Stimulated activated naive CD8-positive, alpha-beta T cell treated with anti-CD3 and anti-CD28 coated beads, Interleukin-15, Interleukin-2, amounts not matched to agents 100 ng/mL and 50 ng/mL, for 24 hours (primary cell): ENCODE measurements around the gene GFRA1.
"Not testable (repeated sequence)": the region's sequence is repeated elsewhere in the genome, so short reads cannot be mapped to it uniquely, and the experiment has no call there.

Experiments used
- H3K27ac Mint-ChIP-seq: one replicate; pipeline ENCODE4 v1.8.0; 2021; ENCODE audit warnings: mild to moderate bottlenecking, mixed read lengths
- H3K27me3 Mint-ChIP-seq: one replicate; pipeline ENCODE4 v1.8.0; 2021; ENCODE audit warnings: mixed read lengths
- H3K36me3 Mint-ChIP-seq: one replicate; pipeline ENCODE4 v1.8.0; 2021; ENCODE audit warnings: low read depth, mixed read lengths
- H3K4me1 Mint-ChIP-seq: one replicate; pipeline ENCODE4 v1.8.0; 2021; ENCODE audit warnings: low read depth, mixed read lengths
- H3K4me3 Mint-ChIP-seq: one replicate; pipeline ENCODE4 v1.8.0; 2021; ENCODE audit warnings: mild to moderate bottlenecking, mixed read lengths
- H3K9me3 Mint-ChIP-seq: one replicate; pipeline ENCODE4 v1.8.0; 2021; ENCODE audit warnings: mixed read lengths

GFRA1 gene

GRCh38 chr10:116171505-116171904 lies 101.5 kb downstream of the GFRA1 start:
- Mint-ChIP-seq H3K4me1 (no peaks in the 10 kb centered on the region), H3K36me3 (no peaks in the 10 kb centered on the region), H3K27me3 (no peaks in the 10 kb centered on the region), H3K9me3 (peaks cover under 1% of the 10 kb centered on the region), H3K4me3 (no peak overlapping the region), H3K27ac (no peak overlapping the region)

GRCh38 chr10:116170815-116171250 lies 102.2 kb downstream of the GFRA1 start:
- H3K36me3 Mint-ChIP-seq, result no peaks in the 10 kb centered on the region
- H3K27ac Mint-ChIP-seq, result no peak overlapping the region
- no peak overlapping the region for H3K4me3 Mint-ChIP-seq
- no peaks in the 10 kb centered on the region for H3K27me3 Mint-ChIP-seq
- no peaks in the 10 kb centered on the region for H3K4me1 Mint-ChIP-seq
- H3K9me3 Mint-ChIP-seq, result peaks cover 4% of the 10 kb centered on the region

- Mint-ChIP-seq H3K36me3 (no peaks in the 10 kb centered on the region), H3K27ac (no peak overlapping the region), H3K27me3 (no peaks in the 10 kb centered on the region), H3K4me1 (no peaks in the 10 kb centered on the region), H3K4me3 (no peak overlapping the region), H3K9me3 (peaks cover 4% of the 10 kb centered on the region)
Measured at GRCh38 chr10:116169782-116170445, 103.1 kb downstream of the GFRA1 start.

DNA sequence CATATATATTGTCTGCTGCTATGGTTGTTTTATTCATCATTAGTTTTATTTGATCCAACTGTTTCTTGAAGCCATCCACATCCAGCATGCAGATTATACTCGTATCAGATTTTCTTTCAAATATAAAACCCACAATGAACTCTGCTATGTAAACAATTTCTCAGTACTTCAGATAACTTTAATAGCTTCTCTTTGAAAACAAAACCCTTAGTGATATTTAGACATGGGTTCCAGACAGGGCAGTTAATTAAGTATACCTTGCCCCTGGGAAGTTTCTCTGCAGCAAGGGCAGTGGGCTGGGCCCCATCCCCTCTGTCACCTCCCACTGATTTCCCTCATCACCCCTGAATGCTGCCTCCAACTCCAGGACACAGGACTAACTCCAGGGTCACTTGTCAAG lies 104.3 kb downstream of the GFRA1 start:
- Mint-ChIP-seq H3K9me3 (peaks cover 5% of the 10 kb centered on the region), H3K27me3 (no peaks in the 10 kb centered on the region), H3K27ac (no peak overlapping the region), H3K4me1 (no peaks in the 10 kb centered on the region), H3K4me3 (no peak overlapping the region), H3K36me3 (no peaks in the 10 kb centered on the region)

GRCh38 chr10:116168329-116168728 lies 104.7 kb downstream of the GFRA1 start:
- Mint-ChIP-seq H3K36me3 (no peaks in the 10 kb centered on the region), H3K27ac (no peak overlapping the region), H3K27me3 (no peaks in the 10 kb centered on the region), H3K9me3 (peaks cover 8% of the 10 kb centered on the region), H3K4me1 (no peaks in the 10 kb centered on the region), H3K4me3 (no peak overlapping the region)

GRCh38 chr10:116165941-116166340 lies 107.1 kb downstream of the GFRA1 start:
- not testable (repeated sequence) for H3K27me3 Mint-ChIP-seq, H3K27ac Mint-ChIP-seq, H3K4me3 Mint-ChIP-seq, H3K36me3 Mint-ChIP-seq, H3K9me3 Mint-ChIP-seq, H3K4me1 Mint-ChIP-seq

GRCh38 chr10:116164291-116164690 lies 108.7 kb downstream of the GFRA1 start:
- H3K27ac Mint-ChIP-seq, result no peak overlapping the region
- no peak overlapping the region for H3K4me3 Mint-ChIP-seq
- no peaks in the 10 kb centered on the region for H3K36me3 Mint-ChIP-seq
- H3K4me1 Mint-ChIP-seq, result no peaks in the 10 kb centered on the region
- H3K27me3 Mint-ChIP-seq, result no peaks in the 10 kb centered on the region
- H3K9me3 Mint-ChIP-seq, result peaks cover 8% of the 10 kb centered on the region

DNA sequence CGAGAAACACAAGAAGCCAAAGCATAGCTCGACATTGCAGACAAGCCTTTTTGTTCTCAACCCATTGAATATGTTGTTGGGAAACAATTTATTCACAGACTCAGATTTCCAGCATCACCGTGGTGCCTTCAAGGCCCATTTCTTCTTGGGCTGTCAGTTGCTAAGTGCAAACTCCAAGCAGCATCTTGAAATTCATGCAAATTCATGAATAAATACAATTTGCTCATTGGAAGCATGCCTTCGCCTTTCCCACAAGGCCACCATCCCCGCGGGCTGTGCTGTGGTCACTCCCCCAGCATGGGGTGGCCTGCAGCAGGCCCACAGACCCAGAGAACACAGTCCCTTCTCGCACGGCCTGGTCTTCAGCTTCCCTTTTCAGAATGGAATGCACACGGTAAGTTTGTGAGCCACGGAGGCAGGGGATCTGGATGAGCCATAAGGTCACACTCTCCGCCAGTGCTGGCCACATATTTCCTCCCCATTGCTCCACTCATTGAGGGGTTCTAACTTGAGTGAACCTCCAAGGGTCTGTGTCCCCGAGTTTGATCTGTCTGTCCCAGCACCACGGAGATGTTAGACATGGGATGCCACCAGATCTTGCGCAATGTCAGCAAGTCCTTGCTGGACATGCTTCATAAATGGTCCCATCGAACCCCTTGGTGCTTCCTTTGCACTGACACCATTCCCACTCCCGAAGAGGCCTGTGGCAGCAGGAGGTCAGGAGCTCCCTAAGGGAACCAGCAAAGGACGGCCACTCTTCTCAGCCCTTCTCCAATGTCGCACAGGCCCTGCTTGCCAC lies 109.5 kb downstream of the GFRA1 start:
- H3K4me3 Mint-ChIP-seq, result no peak overlapping the region
- H3K27ac Mint-ChIP-seq, result no peak overlapping the region

DNA sequence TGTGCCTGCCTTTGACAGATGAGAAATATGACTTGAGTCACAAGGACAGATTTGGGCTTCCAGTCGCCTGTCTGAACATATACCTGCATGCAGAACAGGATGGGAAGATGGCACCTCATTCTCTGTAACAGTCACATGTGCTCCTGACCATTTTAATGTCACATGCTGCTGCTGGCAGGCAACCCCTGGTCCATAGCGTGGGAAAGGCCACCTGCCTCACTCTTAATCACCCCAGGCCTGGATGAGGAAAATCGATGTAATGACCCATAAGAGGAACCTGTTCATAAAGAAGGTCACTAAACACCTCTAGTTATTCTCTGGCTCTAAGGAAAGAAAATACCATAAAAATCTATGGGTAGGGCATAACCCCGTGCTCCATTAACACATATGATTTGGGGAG lies 110.2 kb downstream of the GFRA1 start:
- Mint-ChIP-seq H3K9me3 (peaks cover 8% of the 10 kb centered on the region), H3K36me3 (no peaks in the 10 kb centered on the region), H3K27me3 (no peaks in the 10 kb centered on the region), H3K27ac (no peak overlapping the region), H3K4me3 (no peak overlapping the region), H3K4me1 (no peaks in the 10 kb centered on the region)

More for the DNA sequence above, 109.5 kb downstream of the GFRA1 start:
- no peaks in the 10 kb centered on the region for H3K4me1 Mint-ChIP-seq
- H3K27me3 Mint-ChIP-seq, result no peaks in the 10 kb centered on the region
- H3K36me3 Mint-ChIP-seq, result no peaks in the 10 kb centered on the region
- H3K9me3 Mint-ChIP-seq, result peaks cover 8% of the 10 kb centered on the region

- Mint-ChIP-seq H3K4me3 (no peak overlapping the region), H3K36me3 (no peaks in the 10 kb centered on the region), H3K9me3 (peaks cover 3% of the 10 kb centered on the region), H3K4me1 (no peaks in the 10 kb centered on the region), H3K27me3 (no peaks in the 10 kb centered on the region), H3K27ac (no peak overlapping the region)
Measured at GRCh38 chr10:116160271-116160670, 112.7 kb downstream of the GFRA1 start.

DNA sequence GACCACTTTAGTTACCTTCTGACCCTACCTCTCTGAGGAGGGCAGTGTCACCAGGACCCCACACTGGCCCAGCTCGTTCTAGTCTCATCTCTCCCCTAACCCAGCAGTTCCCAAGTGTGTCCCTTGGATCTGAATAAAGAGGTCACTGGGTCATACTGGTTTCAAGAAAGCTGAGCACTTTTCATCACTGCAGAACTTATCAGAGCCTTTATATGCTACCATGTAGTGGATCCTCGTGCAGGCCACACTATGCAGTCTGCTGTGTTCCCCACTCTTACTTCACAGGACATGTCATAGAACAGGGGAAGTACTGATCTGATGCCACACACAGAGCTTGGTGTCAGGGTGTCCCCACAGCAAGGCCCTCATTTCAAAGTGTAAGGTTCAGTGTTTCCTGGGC lies 113.8 kb downstream of the GFRA1 start:
- Mint-ChIP-seq H3K4me1 (no peaks in the 10 kb centered on the region), H3K36me3 (no peaks in the 10 kb centered on the region), H3K27me3 (no peaks in the 10 kb centered on the region), H3K27ac (no peak overlapping the region), H3K4me3 (no peak overlapping the region), H3K9me3 (peaks cover 3% of the 10 kb centered on the region)

GRCh38 chr10:116158036-116158435 lies 115.0 kb downstream of the GFRA1 start:
- Mint-ChIP-seq H3K4me1 (no peaks in the 10 kb centered on the region), H3K36me3 (no peaks in the 10 kb centered on the region), H3K27ac (no peak overlapping the region), H3K27me3 (no peaks in the 10 kb centered on the region), H3K4me3 (no peak overlapping the region), H3K9me3 (no peaks in the 10 kb centered on the region)

GRCh38 chr10:116157485-116157884 lies 115.5 kb downstream of the GFRA1 start:
- no peaks in the 10 kb centered on the region for H3K9me3 Mint-ChIP-seq
- no peaks in the 10 kb centered on the region for H3K4me1 Mint-ChIP-seq
- no peak overlapping the region for H3K27ac Mint-ChIP-seq
- no peaks in the 10 kb centered on the region for H3K27me3 Mint-ChIP-seq
- no peak overlapping the region for H3K4me3 Mint-ChIP-seq
- no peaks in the 10 kb centered on the region for H3K36me3 Mint-ChIP-seq

- Mint-ChIP-seq H3K4me1 (no peaks in the 10 kb centered on the region), H3K27ac (no peak overlapping the region)
Measured at GRCh38 chr10:116156819-116157218, 116.2 kb downstream of the GFRA1 start.

DNA sequence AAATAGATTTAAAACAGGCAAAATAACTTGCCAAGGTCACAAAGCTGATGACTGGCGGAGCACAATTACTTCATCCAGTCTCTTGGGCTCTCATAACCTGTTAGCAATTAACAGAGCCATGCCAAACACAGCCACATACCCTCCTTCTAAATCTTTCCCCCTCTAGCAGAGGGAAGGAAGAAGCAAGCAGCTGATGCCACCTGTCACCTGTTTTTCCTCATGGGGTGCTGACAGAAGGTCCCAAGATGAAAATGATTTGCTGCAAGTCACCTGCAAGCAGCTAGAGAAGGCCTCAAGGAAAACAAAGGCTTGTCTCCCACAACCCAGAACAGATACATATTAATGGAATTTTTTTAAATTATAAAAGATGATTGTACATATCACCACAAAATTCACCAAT lies 117.8 kb downstream of the GFRA1 start:
- Mint-ChIP-seq H3K36me3 (no peaks in the 10 kb centered on the region), H3K4me1 (no peaks in the 10 kb centered on the region), H3K9me3 (no peaks in the 10 kb centered on the region), H3K27ac (no peak overlapping the region), H3K4me3 (no peak overlapping the region), H3K27me3 (peaks cover 8% of the 10 kb centered on the region)

More at GRCh38 chr10:116156819-116157218, 116.2 kb downstream of the GFRA1 start:
- no peak overlapping the region for H3K4me3 Mint-ChIP-seq
- H3K36me3 Mint-ChIP-seq, result no peaks in the 10 kb centered on the region
- no peaks in the 10 kb centered on the region for H3K9me3 Mint-ChIP-seq
- H3K27me3 Mint-ChIP-seq, result peaks cover 4% of the 10 kb centered on the region
